GM21360 (cell line): Measurements from ENCODE around the gene TEX11.

ENCODE experiments used
- ATAC-seq: cut with Tn5 transposase; IDR thresholded peaks from one replicate; pipeline ENCODE4 v1.9.1; 2021; ENCODE audit warnings: mild to moderate bottlenecking, moderate library complexity; ENCODE audit not compliant: unreplicated experiment

Gene TEX11

GRCh38 chrX:70504772-70505450 lies 403.6 kb downstream of the TEX11 start:
- ATAC-seq: no peak

GRCh38 chrX:70500826-70501225 lies 407.7 kb downstream of the TEX11 start:
- ATAC-seq: no peak

- ATAC-seq: no peak
Measured at GRCh38 chrX:70498129-70498528, 410.4 kb downstream of the TEX11 start.

GRCh38 chrX:70497026-70497425 lies 411.5 kb downstream of the TEX11 start:
- ATAC-seq: no peak

- ATAC-seq: no peak
Measured at GRCh38 chrX:70496491-70496890, 412.0 kb downstream of the TEX11 start.

- ATAC-seq: no peak
Measured at GRCh38 chrX:70494441-70494840, 414.1 kb downstream of the TEX11 start.

GRCh38 chrX:70488856-70489255 lies 419.7 kb downstream of the TEX11 start:
- no peak for ATAC-seq

- ATAC-seq: no peak
Measured at GRCh38 chrX:70485466-70485865, 423.0 kb downstream of the TEX11 start.

GRCh38 chrX:70482300-70482699 lies 426.2 kb downstream of the TEX11 start:
- ATAC-seq: no peak

- no peak for ATAC-seq
Measured at GRCh38 chrX:70481471-70482270, 426.8 kb downstream of the TEX11 start.

GRCh38 chrX:70480660-70481018 lies 427.9 kb downstream of the TEX11 start:
- ATAC-seq: no peak

GRCh38 chrX:70479922-70480659 lies 428.4 kb downstream of the TEX11 start:
- no peak for ATAC-seq

GRCh38 chrX:70479247-70479921 lies 429.1 kb downstream of the TEX11 start:
- no peak for ATAC-seq
